Adrenal gland (tissue), 12 donors: ENCODE results near the gene PTPRN2. TPM values are rescaled to one million over a fixed set of nuclear protein-coding genes. Genes with fewer than 3 reads are reported as not detected.

Experiments
- DNase-seq, 7 donors: peaks; one replicate each; pipeline ENCODE4 v3.0.0-alpha.2; 2019 to 2020
- H3K27ac ChIP-seq, 5 donors: fragments of 200-600 bp; sonication (generic) in 4 of 5; 1 replicate in 3 of 5; 2 replicates in 2 of 5; pipeline versions ENCODE4 v1.5.1 to v1.8.0; 2016 to 2020; ENCODE audit warnings: mild to moderate bottlenecking in 1 of 5
- H3K27me3 ChIP-seq: fragments of 200-600 bp; 2 replicates; pipeline ENCODE4 v1.8.0; 2021
- H3K36me3 ChIP-seq, 2 donors: fragments of 200-600 bp; replicated peaks in 1 of 2; 1 replicate in 1 of 2; 2 replicates in 1 of 2; pipeline versions ENCODE4 v1.5.1 to v1.8.0; 2018 to 2022
- H3K4me1 ChIP-seq, 2 donors: fragments of 200-600 bp; replicated peaks in 1 of 2; 1 replicate in 1 of 2; 2 replicates in 1 of 2; pipeline versions ENCODE4 v1.5.1 to v1.8.0; 2018 to 2021
- H3K4me3 ChIP-seq, 4 donors: fragments of 200-600 bp; sonication (generic) in 3 of 4; one replicate each; pipeline ENCODE4 v1.5.1; 2016 to 2018
- H3K9me3 ChIP-seq, 3 donors: fragments of 200-600 bp; sonication (generic) in 1 of 3; replicated peaks in 1 of 3; 1 replicate in 2 of 3; 2 replicates in 1 of 3; pipeline versions ENCODE4 v1.5.1 to v1.8.0; 2016 to 2021
- POLR2A ChIP-seq, 2 donors: fragments of 450-650 bp; IDR thresholded peaks; one replicate each; pipeline ENCODE4 v1.6.1; 2017; ENCODE audit warnings: antibody characterized with exemption in 2 of 2, mild to moderate bottlenecking in 2 of 2, moderate library complexity in 1 of 2
- WGBS, 4 donors: extraction: QIAGEN DNeasy Blood & Tissue Kit in 2 of 4; methylation state at CpG; one replicate each; pipeline versions ENCODE4 v1.1.5 to v1.1.7; 2013 to 2017; 5-methylcytosine and 5-hydroxymethylcytosine counted together
- intact Hi-C, 2 donors: fragments of 100-400 bp; cut with DNase I; formaldehyde crosslinking; loops; one replicate each; pipeline versions ENCODE4 v1.14.1 to v1.15.0; 2022 to 2023
- polyA plus RNA-seq, 3 donors: library from polyadenylated mRNA; stranded (reverse); fragments of 200-250 nt in 2 of 3; fragments of 350-450 nt in 1 of 3; fragmentation: Illumina TruSeq in 1 of 3; extraction: RNeasy Lipid Tissue Mini Kit (QIAGEN cat#74804) in 1 of 3; gene quantifications; one replicate each; pipeline ENCODE4 v1.2.3, GENCODE V29; 2013 to 2014
- total RNA-seq, 9 donors: library from RNA; depleted of rRNA in 4 of 9; stranded (reverse); fragments of >200 nt in 4 of 9; fragments of 120-200 nt in 1 of 9; fragmentation: NEBNext Ultra II Directional in 1 of 9; extraction: Animal tissue kit (Norgen Biotek cat#: 25700) in 1 of 9; gene quantifications; one replicate each; pipeline versions ENCODE4 v1.1.0 to v1.2.4, GENCODE V29; 2013 to 2023
- TF ChIP-seq, protein P1 (sequence below), 6 experiments: fragments of 450-650 bp in 4 of 6; fragments of 200-600 bp in 2 of 6; sonication (generic) in 1 of 6; IDR thresholded peaks; 1 replicate in 5 of 6; 2 replicates in 1 of 6; pipeline versions ENCODE4 v1.5.1 to v1.8.0; 2016 to 2021; ENCODE audit warnings: antibody characterized with exemption in 6 of 6, mild to moderate bottlenecking in 2 of 6, moderate library complexity in 1 of 6
- donor health status: healthy with polysubstance abuse.
- donor health status: Bipolar disorder and iron deficiency.
- donor health status: DM: yes; HTN: yes; CAD: no.
- donor health status: DM: no; HTN: no; CAD: no.
- donor health status: DM: no; HTN: no; CAD: no.
- donor health status: DM: yes; HTN: yes; CAD: no.

PTPRN2 gene
- total and polyA plus RNA-seq, 12 donors: 2.2 to 16.2 (median 3.4) TPM

- no peak overlapping the region for H3K4me3 ChIP-seq
- no peak overlapping the region for H3K27ac ChIP-seq
- no peaks in the 10 kb centered on the region for H3K4me1 ChIP-seq
- DNase-seq: peak in 4 of 7 donors; percentile 22 to 38 (median 34)
- H3K27me3 ChIP-seq: no peaks in the 10 kb centered on the region
- TF ChIP-seq, protein P1, sequence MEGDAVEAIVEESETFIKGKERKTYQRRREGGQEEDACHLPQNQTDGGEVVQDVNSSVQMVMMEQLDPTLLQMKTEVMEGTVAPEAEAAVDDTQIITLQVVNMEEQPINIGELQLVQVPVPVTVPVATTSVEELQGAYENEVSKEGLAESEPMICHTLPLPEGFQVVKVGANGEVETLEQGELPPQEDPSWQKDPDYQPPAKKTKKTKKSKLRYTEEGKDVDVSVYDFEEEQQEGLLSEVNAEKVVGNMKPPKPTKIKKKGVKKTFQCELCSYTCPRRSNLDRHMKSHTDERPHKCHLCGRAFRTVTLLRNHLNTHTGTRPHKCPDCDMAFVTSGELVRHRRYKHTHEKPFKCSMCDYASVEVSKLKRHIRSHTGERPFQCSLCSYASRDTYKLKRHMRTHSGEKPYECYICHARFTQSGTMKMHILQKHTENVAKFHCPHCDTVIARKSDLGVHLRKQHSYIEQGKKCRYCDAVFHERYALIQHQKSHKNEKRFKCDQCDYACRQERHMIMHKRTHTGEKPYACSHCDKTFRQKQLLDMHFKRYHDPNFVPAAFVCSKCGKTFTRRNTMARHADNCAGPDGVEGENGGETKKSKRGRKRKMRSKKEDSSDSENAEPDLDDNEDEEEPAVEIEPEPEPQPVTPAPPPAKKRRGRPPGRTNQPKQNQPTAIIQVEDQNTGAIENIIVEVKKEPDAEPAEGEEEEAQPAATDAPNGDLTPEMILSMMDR (IDR thresholded peaks at IDR 0.05): peak; percentile 45 to 74 (median 55)
- no peak for TF ChIP-seq POLR2A (IDR thresholded peaks at IDR 0.05)
- H3K36me3 ChIP-seq: no peaks in the 10 kb centered on the region
- H3K9me3 ChIP-seq: no peaks in the 10 kb centered on the region
- intact Hi-C loops: no loop called here
- WGBS, 4 donors: 20 to 22% (median 20%) methylated on average over 1 to 25 of the region's 25 CpGs; no CpG with 5 or more reads in 1 of the 4 donors
Observed at GRCh38 chr7:158394936-158395335, 192.7 kb downstream of the PTPRN2 start.

DNA sequence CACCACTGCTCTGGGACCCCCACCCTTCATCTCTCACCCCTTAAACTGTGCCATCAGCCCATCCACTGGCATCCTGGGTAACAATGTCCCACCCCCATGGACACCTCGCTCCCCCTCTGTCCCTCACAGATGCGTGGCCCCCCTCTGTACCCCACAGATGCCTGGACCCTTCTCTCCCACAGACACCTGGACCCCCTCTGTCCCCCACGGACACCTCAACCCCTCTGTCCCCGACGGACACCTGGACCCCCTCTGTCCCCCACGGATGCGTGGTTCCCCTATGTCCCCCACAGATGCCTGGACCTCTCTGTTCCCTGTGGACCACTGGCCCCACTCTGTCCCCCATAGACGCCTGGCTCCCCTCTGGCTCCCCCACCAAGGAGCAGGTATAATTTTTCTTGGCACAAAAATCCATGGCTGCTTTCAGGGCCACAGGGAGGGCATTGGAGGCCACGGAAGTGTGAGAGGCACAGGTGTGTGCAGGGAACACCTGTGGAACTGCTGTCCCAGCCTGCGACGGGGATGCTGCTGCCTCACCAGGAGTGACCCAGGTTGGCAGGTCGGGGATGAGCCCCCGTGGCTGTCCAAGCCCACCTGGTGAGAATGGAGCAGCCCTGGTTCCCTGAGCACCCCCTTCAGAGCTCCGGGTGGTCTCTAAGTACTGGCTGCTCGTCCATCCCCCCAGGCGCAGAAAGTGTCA, 193.5 kb downstream of the PTPRN2 start:
- DNase-seq: no peak
- TF ChIP-seq, protein P1 (IDR thresholded peaks at IDR 0.05): no peak
- no peak for TF ChIP-seq POLR2A (IDR thresholded peaks at IDR 0.05)
- Histone ChIP-seq H3K36me3 (no peaks in the 10 kb centered on the region), H3K9me3 (no peaks in the 10 kb centered on the region), H3K4me1 (no peaks in the 10 kb centered on the region), H3K4me3 (no peak overlapping the region), H3K27me3 (no peaks in the 10 kb centered on the region), H3K27ac (no peak overlapping the region)
- 59 to 77% (median 74%) methylated on average over 10 to 16 of the region's 16 CpGs for WGBS, 4 donors
- intact Hi-C loops: no loop called here

GRCh38 chr7:158392251-158392650, 195.4 kb downstream of the PTPRN2 start:
- no peaks in the 10 kb centered on the region for H3K27me3 ChIP-seq
- TF ChIP-seq, protein P1 (IDR thresholded peaks at IDR 0.05): no peak
- TF ChIP-seq POLR2A (IDR thresholded peaks at IDR 0.05): no peak
- 78 to 84% (median 83%) methylated on average over 4 to 11 of the region's 11 CpGs for WGBS, 4 donors

DNA sequence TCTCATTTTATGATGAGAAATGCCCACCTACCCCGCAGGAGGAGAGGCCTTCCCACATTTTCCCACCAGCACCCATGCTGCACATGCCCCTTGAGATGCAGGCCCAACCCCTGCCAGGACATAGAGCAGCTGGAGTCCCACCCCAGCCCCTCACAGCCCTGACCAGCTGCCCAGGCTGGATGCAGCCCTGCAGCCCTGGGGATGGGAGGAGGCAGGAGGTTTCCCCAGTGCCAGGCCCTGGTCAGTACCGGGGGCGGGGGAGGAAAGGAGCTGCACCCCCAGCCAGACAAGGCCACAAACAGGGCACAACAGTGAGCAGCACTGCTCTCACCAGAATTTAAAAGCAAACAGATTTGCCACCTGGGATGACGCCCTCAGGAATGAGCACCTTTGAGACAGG, 196.1 kb downstream of the PTPRN2 start:
- Histone ChIP-seq H3K27ac (no peak overlapping the region), H3K36me3 (no peaks in the 10 kb centered on the region), H3K4me1 (no peaks in the 10 kb centered on the region), H3K4me3 (no peak overlapping the region), H3K27me3 (no peaks in the 10 kb centered on the region), H3K9me3 (no peaks in the 10 kb centered on the region)
- TF ChIP-seq POLR2A (IDR thresholded peaks at IDR 0.05): no peak
- TF ChIP-seq, protein P1 (IDR thresholded peaks at IDR 0.05): no peak
- no peak for DNase-seq
- intact Hi-C loops: no loop called here
- WGBS, 4 donors: 90 to 95% (median 91%) methylated on average over 2 to 4 of the region's 4 CpGs; no CpG with 5 or more reads in 1 of the 4 donors

More at GRCh38 chr7:158392251-158392650, 195.4 kb downstream of the PTPRN2 start:
- H3K9me3 ChIP-seq: no peaks in the 10 kb centered on the region
- no peak overlapping the region for H3K27ac ChIP-seq
- H3K4me1 ChIP-seq: no peaks in the 10 kb centered on the region
- intact Hi-C loops: no loop called here
- no peak for DNase-seq
- H3K4me3 ChIP-seq: no peak overlapping the region
- H3K36me3 ChIP-seq: no peaks in the 10 kb centered on the region
